ENCODE data around the gene CEP76.

DNA sequence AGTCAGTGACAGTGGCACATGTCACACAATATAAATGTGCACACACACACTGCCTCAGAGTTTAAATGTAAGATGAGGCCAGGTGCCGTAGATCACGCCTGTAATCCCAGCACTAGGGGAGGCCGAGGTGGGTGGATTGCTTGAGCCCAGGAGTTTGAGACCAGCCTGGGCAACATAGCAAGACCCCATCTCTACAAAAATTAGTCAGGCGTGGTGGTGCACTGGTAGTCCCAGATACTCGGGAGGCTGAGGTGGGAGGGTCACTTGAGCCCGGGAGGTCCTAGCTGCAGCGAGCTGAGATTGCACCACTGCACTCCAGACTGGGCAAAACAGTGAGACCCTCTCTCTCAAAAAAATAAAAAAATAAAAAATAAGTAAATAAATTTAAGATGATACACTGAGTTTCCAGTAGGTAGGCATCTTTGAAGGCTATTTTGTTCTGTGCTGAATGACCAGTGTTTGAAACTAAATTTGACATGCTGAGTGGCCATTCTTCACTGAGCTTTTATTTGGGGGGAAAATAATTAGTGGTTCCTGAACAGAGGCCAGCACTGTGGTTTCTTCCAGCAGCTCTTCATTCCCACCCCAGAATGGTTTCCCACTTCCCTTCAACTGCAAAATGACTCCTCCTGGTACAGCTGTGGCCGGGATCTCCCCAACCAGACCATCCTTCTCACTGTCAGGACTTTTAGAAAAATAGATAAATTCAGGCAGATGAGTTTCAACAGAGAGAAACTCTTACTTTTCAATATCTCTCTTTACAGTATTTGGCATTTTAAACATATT lies 45.2 kb upstream of the CEP76 start:
- TF ChIP-seq POLR2A (IDR thresholded peaks at IDR 0.05): no peak
- TF ChIP-seq, protein P1, sequence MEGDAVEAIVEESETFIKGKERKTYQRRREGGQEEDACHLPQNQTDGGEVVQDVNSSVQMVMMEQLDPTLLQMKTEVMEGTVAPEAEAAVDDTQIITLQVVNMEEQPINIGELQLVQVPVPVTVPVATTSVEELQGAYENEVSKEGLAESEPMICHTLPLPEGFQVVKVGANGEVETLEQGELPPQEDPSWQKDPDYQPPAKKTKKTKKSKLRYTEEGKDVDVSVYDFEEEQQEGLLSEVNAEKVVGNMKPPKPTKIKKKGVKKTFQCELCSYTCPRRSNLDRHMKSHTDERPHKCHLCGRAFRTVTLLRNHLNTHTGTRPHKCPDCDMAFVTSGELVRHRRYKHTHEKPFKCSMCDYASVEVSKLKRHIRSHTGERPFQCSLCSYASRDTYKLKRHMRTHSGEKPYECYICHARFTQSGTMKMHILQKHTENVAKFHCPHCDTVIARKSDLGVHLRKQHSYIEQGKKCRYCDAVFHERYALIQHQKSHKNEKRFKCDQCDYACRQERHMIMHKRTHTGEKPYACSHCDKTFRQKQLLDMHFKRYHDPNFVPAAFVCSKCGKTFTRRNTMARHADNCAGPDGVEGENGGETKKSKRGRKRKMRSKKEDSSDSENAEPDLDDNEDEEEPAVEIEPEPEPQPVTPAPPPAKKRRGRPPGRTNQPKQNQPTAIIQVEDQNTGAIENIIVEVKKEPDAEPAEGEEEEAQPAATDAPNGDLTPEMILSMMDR (IDR thresholded peaks at IDR 0.05): no peak
